ENCODE measurements around the gene PRDM15. TPM values are rescaled to one million over a fixed set of nuclear protein-coding genes. Genes with fewer than 3 reads are reported as not detected.

The PRDM15 gene
- total and polyA plus RNA-seq, 2 donors (not counting 3 experiments of a cell fraction or from before 2014, with no cell fraction given) = 11.8 to 12.9 TPM

DNA sequence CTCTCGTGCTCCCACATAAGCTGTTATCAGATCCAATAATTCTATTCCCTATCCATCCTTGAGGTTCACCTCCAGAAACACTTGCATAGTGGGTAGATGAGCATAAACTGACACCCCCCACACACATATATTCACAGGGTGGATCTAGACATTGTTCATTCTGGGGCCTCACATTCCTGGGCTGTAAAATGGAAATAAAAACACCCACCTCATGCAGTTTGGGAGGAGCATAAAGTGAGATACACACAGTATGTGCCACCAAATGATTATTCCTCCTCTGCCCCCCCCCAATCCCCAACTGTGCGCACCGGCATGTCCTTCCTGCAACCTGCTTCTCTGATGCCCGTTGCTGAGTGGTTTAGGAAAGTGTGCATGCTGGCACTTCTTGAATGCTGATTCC lies 17.9 kb downstream of the PRDM15 start:
- Histone ChIP-seq H3K9me3 (replicated peaks; ENCODE audit: control insufficient read depth, insufficient read depth, low read length) (no peaks in the 10 kb centered on the region), H4K20me1 (replicated peaks; ENCODE audit: control insufficient read depth, extremely low read depth, insufficient read depth, low read length) (no peaks in the 10 kb centered on the region), H3K4me2 (ENCODE audit: insufficient read depth, low read length) (no peak overlapping the region), H3K9me1 (replicated peaks; ENCODE audit: control insufficient read depth, extremely low read depth, insufficient read depth, low read length) (no peaks in the 10 kb centered on the region), H3K36me3 (ENCODE audit: control insufficient read depth in 2 of 2, extremely low read depth in 1 of 2, insufficient read depth in 2 of 2, low read length in 2 of 2) (peaks cover 3 to 6% of the 10 kb centered on the region in 2 experiments), H3K27me3 (ENCODE audit: control insufficient read depth in 2 of 2, insufficient read depth in 2 of 2, low read length in 2 of 2) (no peaks in the 10 kb centered on the region), H3K9ac (replicated peaks; ENCODE audit: extremely low read depth, insufficient read depth, low read length) (no peak overlapping the region), H3K79me2 (ENCODE audit: control insufficient read depth, insufficient read depth, low read length) (peaks cover 5% of the 10 kb centered on the region), H3K4me3 (replicated peaks in 1 of 3; ENCODE audit: insufficient read depth in 1 of 3, low read depth in 1 of 3, low read length in 3 of 3) (no peak overlapping the region), H3K4me1 (ENCODE audit: control insufficient read depth, extremely low read depth, insufficient read depth, low read length) (no peaks in the 10 kb centered on the region), H3K27ac (ENCODE audit: insufficient read depth, low read depth, low read length) (no peak overlapping the region), H2AFZ (ENCODE audit: low read depth, low read length) (no peak overlapping the region)
- DNase-seq (ENCODE audit: low read depth, low spot score) (no peak), FAIRE-seq (no peak)
- ChIA-PET POLR2A (no interaction called here), CTCF (no interaction called here)
- no peak for TF ChIP-seq JUN (IDR thresholded peaks at IDR 0.05; ENCODE audit: borderline replicate concordance, insufficient read depth, insufficient read length, low read depth)
- TF ChIP-seq POLR2A (IDR thresholded peaks at IDR 0.05; ENCODE audit: low read depth, low read length) = no peak
- TF ChIP-seq, protein P1, sequence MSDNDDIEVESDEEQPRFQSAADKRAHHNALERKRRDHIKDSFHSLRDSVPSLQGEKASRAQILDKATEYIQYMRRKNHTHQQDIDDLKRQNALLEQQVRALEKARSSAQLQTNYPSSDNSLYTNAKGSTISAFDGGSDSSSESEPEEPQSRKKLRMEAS (IDR thresholded peaks at IDR 0.05; ENCODE audit: insufficient read depth, insufficient read length) = no peak
- TF ChIP-seq MYC (IDR thresholded peaks at IDR 0.05; ENCODE audit: low read depth, low read length) = no peak
- no peak for TF ChIP-seq POLR2AphosphoS5 (IDR thresholded peaks at IDR 0.05; ENCODE audit: insufficient read depth, low read depth, low read length)
- TF ChIP-seq FOS (IDR thresholded peaks at IDR 0.05; ENCODE audit: borderline replicate concordance, insufficient read depth, low read length) = no peak
- TF ChIP-seq EZH2 (IDR thresholded peaks at IDR 0.05; ENCODE audit: borderline replicate concordance, low read depth, low read length, severe bottlenecking) = no peak
- TF ChIP-seq, protein P2, sequence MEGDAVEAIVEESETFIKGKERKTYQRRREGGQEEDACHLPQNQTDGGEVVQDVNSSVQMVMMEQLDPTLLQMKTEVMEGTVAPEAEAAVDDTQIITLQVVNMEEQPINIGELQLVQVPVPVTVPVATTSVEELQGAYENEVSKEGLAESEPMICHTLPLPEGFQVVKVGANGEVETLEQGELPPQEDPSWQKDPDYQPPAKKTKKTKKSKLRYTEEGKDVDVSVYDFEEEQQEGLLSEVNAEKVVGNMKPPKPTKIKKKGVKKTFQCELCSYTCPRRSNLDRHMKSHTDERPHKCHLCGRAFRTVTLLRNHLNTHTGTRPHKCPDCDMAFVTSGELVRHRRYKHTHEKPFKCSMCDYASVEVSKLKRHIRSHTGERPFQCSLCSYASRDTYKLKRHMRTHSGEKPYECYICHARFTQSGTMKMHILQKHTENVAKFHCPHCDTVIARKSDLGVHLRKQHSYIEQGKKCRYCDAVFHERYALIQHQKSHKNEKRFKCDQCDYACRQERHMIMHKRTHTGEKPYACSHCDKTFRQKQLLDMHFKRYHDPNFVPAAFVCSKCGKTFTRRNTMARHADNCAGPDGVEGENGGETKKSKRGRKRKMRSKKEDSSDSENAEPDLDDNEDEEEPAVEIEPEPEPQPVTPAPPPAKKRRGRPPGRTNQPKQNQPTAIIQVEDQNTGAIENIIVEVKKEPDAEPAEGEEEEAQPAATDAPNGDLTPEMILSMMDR (IDR thresholded peaks at IDR 0.05; ENCODE audit: extremely low read depth in 1 of 2, insufficient read depth in 1 of 2, low read depth in 1 of 2, low read length in 2 of 2) = no peak
- TF ChIP-seq GATA2 (IDR thresholded peaks at IDR 0.05; ENCODE audit: insufficient read depth, insufficient read length, low read depth, low read length) = no peak
- intact Hi-C loops (cut with micrococcal nuclease) (no loop called here), dilution Hi-C loops (cut with MboI; ENCODE audit: extremely low pct_ligation_motif_present, low sequenced_read_pairs) (no loop called here)
- no TSS peak for BruUV-seq (replicated peaks)
